GM19468 (cell line): ENCODE data around the gene DPM2.

ENCODE experiments used
- ATAC-seq: cut with Tn5 transposase; IDR thresholded peaks from one replicate; pipeline ENCODE4 v1.9.1; 2021; ENCODE audit warnings: mild to moderate bottlenecking, moderate library complexity, moderate number of reproducible peaks; ENCODE audit not compliant: unreplicated experiment; ENCODE audit errors: extremely low read depth

DPM2 gene

DNA sequence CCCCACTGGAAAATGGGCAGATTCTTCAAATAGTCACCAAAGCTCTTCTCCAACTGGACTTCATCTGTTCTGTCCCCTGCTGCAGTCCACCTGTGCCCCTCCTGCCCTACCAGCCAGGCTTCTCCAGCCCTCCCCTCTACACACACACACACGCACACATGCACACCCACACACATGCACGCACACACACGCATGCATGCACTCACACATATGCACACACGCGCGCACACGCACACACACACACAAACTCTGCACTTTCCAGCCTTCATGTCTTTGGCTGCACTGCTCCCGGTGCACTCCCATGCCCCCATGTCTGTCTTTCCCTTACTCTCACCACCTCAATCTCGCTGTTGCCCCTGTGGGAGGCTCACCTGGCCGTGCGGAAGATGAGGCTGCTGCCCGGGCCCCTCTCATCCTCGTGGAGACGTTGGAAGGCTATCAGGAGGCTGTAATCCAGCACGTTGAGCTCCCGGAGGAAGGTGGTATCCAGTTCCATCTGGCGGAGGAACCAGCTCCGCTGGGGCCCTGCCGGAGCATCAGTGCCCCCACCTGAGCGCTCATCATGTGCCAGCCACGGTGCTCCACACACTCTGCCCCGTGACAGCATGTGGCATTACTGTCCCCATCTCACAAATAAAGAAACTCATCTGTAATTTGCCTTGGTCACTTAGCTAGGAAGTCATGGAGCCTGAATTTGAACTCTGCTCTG, 12.8 kb downstream of the DPM2 start:
- ATAC-seq, result no peak

DNA sequence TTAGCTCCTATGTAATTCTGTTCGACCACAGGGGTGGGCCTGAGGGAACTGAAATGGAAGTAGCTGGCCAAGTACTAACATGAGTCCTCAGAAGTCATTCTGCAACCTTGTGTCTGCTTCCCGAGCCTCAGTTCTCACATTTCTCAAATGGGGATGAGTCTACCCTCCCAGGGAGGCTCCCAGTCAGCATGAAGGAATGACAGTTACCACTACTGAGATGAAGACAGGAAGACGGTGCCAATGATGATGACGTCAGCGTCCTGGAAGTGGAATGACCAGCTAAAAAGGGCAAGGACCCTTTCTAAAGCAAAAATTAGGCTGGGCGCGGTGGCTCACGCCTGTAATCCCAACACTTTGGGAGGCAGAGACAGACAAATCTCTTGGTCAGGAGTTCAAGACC, 13.9 kb downstream of the DPM2 start:
- no peak for ATAC-seq

- ATAC-seq, result no peak
These were observed 14.6 kb downstream of the DPM2 start for GRCh38 chr9:127923046-127923445.

- no peak for ATAC-seq
These were observed 16.0 kb downstream of the DPM2 start for GRCh38 chr9:127921557-127922120.

DNA sequence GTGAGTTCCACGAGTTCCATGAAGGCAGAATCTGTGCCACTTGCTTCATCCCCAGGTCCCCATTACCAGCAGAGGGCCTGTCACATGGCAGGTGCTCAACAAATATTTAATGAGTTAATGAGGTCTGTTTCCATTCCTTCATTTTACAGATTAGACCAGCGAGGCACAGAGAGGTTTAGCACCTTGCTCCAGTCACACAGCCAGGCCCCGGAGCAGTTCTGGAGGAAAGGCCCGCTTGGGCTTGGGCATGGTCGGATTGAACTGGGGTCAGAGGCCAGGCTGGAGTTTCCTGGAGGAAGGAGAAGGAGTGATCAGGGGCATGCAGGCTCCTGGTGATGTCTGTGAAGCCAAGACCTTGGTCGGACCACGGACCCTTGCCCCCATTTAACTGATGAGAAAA, 16.9 kb downstream of the DPM2 start:
- no peak for ATAC-seq

- no peak for ATAC-seq
These were observed 18.3 kb downstream of the DPM2 start for GRCh38 chr9:127919253-127919815.

DNA sequence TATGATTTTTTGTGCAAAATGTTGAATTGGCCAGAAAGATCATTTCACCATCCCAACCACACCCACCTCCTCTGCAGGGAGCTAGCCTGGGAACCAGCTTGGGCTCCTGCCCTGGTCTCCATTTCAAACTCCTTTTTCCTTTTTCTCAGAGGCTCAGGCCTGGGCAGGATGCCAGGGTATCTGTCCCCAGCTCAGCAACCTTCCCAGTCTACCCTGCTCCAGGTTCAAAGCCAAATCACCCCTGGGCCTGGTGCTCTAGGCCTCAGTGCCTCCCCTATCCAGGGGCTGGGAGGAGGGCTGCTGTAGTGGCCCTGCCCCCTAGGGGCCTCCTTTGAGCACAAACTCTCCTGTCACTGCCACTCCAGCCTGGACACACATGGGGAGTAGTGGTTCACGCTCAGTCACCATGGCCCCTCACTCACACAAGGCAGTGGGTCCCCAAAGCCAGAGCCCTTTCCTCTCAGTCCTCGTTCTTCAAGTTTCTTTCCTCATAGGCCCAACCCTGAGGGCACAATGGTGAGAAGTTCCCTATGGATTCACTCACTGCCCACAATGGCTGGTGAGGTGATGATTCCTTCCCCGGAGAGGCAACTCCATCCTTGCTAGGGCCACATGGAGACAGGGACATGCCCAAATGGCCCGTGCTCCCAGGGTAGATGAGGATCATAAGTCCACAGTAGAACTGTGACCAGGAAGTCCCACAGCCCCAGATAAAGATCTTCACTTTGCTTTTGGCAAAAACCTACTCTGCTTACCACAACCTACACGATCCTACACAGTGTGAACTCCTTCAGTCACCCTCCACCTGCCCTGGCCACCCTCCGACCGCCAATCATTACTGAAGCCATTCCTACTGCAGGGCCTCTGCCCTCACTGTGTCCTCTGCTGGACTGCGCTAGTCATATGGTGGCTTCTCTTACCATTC, 19.2 kb downstream of the DPM2 start:
- no peak for ATAC-seq

GRCh38 chr9:127917603-127918002, 20.1 kb downstream of the DPM2 start:
- ATAC-seq, result no peak

GRCh38 chr9:127916720-127917581, 20.7 kb downstream of the DPM2 start, which contains the start of gene ST6GALNAC4:
ST6GALNAC4 (minus strand) TSS chr9:127917041; CDS start chr9:127916419, 622 bp downstream.
- ATAC-seq, result peak; percentile 70

- ATAC-seq, result no peak
These were observed 21.6 kb downstream of the DPM2 start for GRCh38 chr9:127915801-127916719.

DNA sequence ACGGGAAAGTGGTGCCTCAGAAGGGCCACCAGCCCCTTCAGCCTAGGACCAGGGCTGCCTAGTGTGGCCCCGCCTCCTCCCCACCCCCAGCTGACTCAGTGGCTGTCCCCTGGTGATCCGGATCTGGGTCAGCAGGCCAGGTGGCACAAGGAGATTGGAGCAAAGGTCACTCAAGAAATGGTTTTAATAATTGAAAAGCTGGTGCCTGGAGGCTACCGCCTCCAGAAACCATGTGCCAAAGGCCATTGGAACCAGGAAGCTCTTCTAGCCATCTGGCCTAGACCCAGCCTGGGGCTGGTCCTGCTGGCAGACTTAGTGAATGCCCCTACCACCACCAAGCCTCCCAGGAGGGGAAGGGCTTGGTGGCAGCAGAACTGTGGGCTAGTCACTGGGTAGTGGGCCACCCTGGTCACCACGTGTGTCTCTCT, 22.3 kb downstream of the DPM2 start:
- ATAC-seq, result no peak

GRCh38 chr9:127913682-127914081, 24.0 kb downstream of the DPM2 start:
- ATAC-seq, result no peak

- no peak for ATAC-seq
These were observed 24.8 kb downstream of the DPM2 start for GRCh38 chr9:127912882-127913281.

DNA sequence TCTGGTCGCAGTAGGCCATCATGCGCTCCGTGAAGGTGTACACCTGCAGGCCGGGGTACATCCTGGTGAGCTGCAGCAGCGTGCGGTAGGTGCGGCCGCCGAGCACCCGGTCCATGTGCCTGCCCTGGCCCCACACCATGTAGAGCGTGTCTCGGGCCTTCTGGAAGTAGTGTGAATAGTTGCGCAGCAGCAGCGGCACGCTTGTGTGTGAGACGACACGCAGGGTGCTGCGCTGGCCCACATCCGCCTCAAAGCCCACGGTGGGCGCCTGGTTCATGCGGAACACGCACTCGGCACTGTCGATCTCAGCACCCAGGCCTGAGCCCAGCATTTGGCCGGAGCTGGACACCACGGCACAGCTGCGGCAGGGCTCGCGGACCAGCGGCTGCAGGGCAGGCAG, 25.4 kb downstream of the DPM2 start:
- no peak for ATAC-seq

GRCh38 chr9:127910613-127911205, 26.9 kb downstream of the DPM2 start:
- no peak for ATAC-seq

DNA sequence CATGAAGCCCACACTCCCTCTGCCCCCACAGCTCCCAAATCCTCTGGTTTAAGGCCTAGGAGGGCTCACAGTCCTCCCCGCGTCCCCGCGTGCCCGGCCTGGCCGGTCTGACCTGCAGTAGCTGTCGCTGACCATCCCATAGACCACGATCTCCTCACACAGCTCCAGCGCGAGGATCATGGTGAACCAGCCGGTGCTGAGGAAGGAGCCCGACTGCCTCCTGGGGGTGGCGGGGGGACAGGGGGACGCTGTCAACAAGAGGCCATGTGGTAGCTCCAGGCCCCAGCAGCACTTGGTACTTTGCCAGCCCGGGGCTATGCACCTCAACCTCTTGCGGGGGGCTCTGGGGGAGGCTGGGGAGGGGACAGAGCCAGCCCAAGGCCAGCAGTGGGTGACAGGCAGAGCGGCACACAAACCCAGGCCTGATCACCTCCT, 27.8 kb downstream of the DPM2 start:
- no peak for ATAC-seq

GRCh38 chr9:127908660-127908926, 29.1 kb downstream of the DPM2 start:
- ATAC-seq, result no peak

DNA sequence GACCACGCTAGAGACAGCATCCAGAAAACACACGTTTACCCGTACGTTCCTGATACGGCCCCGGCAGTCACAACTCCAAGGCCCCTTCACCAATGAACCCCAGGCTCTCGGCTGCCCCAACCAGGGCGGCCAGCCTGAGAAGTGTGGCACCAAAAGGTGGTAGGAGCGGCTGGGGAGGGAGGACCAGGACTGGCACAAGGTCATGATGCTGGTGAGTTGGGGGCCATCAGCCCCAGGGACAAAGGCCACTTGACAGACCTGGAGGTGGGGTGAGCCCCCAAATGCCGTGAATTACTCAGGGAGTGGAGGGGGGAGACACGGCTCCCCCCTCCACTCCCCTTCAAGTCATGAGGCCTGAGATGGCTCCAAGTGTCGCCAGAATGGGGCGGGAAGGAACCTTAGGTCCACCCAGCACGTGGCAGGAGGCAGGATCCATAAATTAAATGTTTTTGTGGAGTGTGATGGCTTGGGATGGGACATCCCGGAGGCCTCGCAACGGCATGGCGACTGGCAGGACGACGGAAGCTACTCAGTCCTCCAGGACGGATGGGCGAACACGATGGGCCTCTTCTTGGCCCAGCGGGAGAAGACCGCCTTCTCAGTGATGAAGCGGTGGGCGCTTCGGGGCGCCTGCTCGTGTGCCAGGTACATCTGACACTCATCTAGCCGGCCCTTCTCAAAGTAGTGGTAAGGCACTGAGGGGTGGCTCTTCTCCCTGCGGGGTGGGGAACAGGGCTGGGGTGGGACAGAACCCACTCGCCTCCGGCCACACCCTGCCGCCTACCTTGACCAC, 29.6 kb downstream of the DPM2 start:
- ATAC-seq, result no peak
